HG03565 (cell line): ENCODE measurements around the gene PTGES3L.
"Not testable (repeated sequence)": the region's sequence is repeated elsewhere in the genome, so short reads cannot be mapped to it uniquely, and the experiment has no call there.

Experiments
- ATAC-seq: cut with Tn5 transposase; IDR thresholded peaks from one replicate; pipeline ENCODE4 v1.9.1; 2021; ENCODE audit warnings: mild to moderate bottlenecking, moderate library complexity; ENCODE audit not compliant: unreplicated experiment

PTGES3L gene

DNA sequence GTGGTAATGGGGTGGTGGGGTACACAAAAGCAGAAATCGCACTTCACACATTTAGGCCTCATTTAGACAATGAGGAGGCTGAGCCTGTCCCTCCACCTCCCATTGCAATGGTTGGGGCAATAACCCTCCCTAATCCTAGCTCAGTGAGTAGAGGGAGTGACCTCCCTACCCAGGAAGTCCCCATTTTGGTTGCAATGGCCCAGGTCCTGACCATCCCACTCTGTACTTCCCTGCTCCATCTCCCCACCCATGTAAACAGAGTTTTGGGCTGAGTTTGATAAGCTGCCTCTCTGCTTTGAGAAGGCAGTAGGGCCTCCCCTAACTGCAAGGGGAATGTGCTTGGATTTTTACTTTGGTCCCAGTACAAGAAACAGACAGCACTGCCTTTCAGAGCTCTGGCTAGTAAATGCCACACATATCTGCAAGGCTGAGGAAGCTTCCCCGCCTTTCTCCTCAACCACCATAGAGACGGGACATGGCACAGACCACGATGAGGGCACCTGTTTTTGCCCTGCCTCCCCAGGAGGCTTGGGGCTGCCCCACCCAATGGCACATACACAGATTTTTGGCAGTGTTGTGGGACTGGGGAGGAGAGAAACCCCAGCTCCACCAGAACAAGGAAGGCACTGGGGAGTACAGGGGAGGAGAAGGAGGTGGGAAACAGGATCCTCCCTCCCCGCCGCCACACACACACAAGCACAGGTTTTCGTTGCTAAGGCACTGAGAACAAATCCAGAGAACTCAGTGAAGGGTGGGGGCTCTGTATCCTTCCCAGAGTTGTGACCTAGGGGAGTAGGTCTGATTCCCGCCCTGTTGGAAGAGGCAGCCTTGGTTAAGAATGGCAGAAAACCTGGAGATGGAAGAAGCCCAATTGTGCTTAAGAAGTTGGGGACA is 35.0 kb upstream of the PTGES3L start:
- no peak for ATAC-seq

DNA sequence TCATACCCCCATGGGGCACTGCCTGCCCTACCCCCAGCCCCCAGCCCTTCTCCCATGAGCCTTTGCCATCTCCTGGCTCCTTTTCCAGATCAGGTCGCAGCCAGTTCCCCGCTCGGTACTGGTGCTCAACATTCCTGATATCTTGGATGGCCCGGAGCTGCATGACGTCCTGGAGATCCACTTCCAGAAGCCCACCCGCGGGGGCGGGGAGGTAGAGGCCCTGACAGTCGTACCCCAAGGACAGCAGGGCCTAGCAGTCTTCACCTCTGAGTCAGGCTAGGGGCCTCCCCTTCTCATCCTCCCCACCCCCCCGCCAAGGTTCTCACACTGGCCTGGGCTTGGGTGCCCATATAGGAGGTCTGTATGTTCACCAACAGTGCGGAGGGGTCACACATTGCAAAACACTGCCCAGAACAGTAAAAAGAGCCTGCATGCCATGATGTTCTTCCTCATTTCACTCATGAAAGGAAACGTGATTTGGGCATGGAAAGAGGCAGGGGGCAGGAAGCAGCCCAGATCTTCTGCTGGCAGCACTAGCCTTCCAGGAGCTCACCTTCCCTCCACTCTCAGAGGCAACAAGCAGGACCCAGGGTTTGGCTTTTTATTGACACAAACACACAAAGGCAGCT is 34.3 kb upstream of the PTGES3L start:
- no peak for ATAC-seq

GRCh38 chr17:43013296-43013695 is 33.4 kb upstream of the PTGES3L start:
- no peak for ATAC-seq

- no peak for ATAC-seq
These were observed 32.0 kb upstream of the PTGES3L start for GRCh38 chr17:43011728-43012472.

GRCh38 chr17:43010667-43011308 is 30.9 kb upstream of the PTGES3L start:
- no peak for ATAC-seq

- ATAC-seq, result peak; percentile 80
These were observed 27.0 kb upstream of the PTGES3L start, which contains the start of gene IFI35 for GRCh38 chr17:43006639-43007551. TSS of gene IFI35 (plus strand) at chr17:43006784. CDS start at chr17:43006948, 164 bp downstream.

DNA sequence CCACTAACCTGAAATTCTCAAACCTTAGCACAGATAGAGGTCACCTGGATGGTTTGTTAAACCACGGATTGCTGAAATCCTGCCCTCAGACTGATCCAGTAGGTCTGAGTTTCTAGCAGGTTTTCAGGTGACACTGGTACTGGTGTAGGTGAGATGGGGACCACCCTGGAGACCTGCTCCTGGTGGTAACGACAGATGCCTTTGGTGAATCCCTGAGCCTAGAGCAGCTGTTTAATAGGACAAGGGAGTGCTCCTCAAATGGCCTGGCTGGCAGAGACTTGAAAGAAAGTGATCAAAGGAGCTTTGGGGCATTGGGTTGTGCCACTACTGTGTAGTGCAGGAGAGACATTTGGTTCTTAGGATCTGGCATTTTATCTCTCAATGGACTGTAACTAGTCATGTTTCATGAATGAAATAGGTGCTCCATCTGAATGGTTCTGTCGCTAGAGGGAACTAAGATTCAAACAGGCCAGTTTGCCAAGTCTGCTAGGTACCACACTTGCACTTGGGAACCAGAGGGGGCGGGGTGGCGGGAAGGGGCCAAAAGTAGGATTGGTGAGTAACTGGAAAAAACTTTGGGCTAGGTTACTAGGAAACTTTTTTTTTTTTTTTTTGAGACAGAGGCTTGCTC is 23.8 kb upstream of the PTGES3L start:
- no peak for ATAC-seq

DNA sequence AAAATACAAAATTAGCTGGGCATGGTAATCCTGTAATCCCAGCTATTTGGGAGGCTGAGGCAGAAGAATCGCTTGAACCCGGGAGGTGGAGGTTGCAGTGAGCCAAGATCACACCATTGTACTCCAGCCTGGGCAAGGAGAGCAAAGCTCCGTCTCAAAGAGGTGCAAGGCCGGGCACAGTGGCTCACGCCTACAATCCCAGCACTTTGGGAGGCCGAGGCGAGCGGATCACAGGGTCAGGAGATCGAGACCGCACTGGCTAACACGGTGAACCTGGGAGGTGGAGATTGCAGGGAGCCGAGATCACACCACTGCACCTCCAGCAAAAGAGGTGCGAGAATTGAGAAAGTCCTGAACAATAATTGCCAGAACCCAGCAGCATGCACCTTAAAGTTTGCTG is 21.0 kb upstream of the PTGES3L start:
- ATAC-seq, result not testable (repeated sequence)

DNA sequence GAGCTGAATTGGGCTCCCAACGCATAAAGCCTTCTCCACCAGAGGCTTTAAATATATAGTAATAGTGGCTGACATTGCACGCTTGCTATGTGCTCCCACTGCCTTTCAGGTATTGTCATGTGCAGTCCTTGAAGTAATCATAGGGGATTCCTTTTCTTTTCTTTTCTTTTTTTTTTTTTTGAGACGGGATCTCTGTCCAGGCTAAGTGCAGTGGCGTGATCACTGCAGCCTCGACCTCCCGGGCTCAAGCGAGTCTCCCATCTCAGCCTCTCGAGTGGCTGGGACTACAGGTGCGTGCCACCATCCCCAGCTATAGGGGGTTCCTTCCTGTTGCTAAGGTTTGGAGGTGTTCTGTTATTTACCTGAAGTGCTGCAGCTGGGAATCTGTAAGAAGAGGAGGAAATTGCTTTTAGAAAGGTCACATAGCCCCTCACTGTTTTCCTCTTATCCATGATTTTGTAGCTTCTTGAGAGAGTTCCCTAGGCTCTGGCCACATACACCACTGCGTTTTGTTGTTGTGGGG is 19.2 kb upstream of the PTGES3L start:
- no peak for ATAC-seq

GRCh38 chr17:42997984-42998938 is 18.4 kb upstream of the PTGES3L start, which contains the start of gene RPL27:
TSS of gene RPL27 (plus strand) at chr17:42998419. CDS start at chr17:42998751, 332 bp downstream.
- ATAC-seq, result peak; percentile 83

- no peak for ATAC-seq
These were observed 17.6 kb upstream of the PTGES3L start for GRCh38 chr17:42997390-42997983.

DNA sequence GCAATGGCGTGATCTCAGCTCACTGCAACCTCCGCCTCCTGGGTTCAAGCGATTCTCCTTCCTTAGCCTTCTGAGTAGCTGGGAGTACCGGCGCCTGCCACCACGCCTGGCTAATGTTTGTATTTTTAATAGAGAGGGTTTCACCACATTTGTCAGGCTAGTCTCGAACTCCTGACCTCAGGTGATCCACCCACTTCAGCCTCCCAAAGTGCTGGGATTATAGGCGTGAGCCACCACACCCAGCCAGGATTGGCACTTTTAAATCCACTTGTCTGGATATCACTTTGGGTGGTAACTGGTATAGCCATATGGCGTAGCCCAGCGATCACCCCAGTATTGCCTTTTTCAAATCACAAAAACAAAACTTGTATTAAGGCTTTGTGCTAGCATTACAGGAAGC is 14.0 kb upstream of the PTGES3L start:
- ATAC-seq, result not testable (repeated sequence)

DNA sequence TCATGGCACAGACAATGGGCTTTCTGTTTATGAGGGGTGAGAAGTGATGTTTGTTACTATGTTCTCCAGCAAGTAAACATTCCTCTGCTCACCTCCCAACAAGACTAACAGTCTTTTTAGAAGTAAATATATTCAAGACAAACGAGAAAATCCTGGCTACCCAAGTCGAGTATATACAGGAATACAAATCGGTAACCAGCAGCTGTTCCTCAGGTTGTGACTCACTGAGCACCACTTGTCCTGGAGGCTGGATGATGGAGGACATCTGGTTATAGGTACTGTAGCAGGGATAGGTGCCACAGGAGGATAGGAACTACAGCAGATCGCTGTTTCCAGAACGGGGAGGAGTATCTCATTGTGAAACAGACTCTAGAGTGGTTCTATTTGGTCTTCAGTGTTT is 13.0 kb upstream of the PTGES3L start:
- no peak for ATAC-seq

GRCh38 chr17:42991471-42991870 is 11.6 kb upstream of the PTGES3L start:
- ATAC-seq, result no peak

GRCh38 chr17:42989726-42990652 is 10.1 kb upstream of the PTGES3L start:
- no peak for ATAC-seq

- no peak for ATAC-seq
These were observed 9.3 kb upstream of the PTGES3L start for GRCh38 chr17:42989141-42989540.
